ENCODE results near the gene ACP4. TPM values are rescaled to one million over a fixed set of nuclear protein-coding genes. Genes with fewer than 3 reads are reported as not detected.

ACP4 gene
- total and polyA plus RNA-seq, 5 donors from 2014 or later, result not detected

GRCh38 chr19:50784710-50785109 is 5.5 kb upstream of the ACP4 start:
- Histone ChIP-seq H3K9me3 (ENCODE audit: control insufficient read depth in 2 of 2, low read length in 2 of 2) (no peaks in the 10 kb centered on the region), H3K36me3 (ENCODE audit: control insufficient read depth, insufficient read depth, low read length) (no peaks in the 10 kb centered on the region), H3K27ac (ENCODE audit: insufficient read depth, low read length, poor library complexity, severe bottlenecking) (no peak overlapping the region), H3K27me3 (ENCODE audit: control insufficient read depth, insufficient read depth, low read length) (peaks cover 3% of the 10 kb centered on the region), H3K4me3 (ENCODE audit: low read depth, low read length) (no peak overlapping the region), H3K4me1 (ENCODE audit: control insufficient read depth, insufficient read depth, low read length, poor library complexity, severe bottlenecking) (peaks cover 7% of the 10 kb centered on the region)
- Mint-ChIP-seq H3K27ac (no peak overlapping the region), H3K9me3 (peaks cover 0 to 5% (median 0%) of the 10 kb centered on the region in 7 donors), H3K36me3 (no peaks in the 10 kb centered on the region), H3K4me1 (peaks cover 2 to 7% (median 6%) of the 10 kb centered on the region in 4 donors), H3K27me3 (peaks cover 30% of the 10 kb centered on the region), H3K4me3 (no peak overlapping the region)
- DNase-seq (no peak), ATAC-seq (ENCODE audit: low read depth in 2 of 2) (no peak)

DNA sequence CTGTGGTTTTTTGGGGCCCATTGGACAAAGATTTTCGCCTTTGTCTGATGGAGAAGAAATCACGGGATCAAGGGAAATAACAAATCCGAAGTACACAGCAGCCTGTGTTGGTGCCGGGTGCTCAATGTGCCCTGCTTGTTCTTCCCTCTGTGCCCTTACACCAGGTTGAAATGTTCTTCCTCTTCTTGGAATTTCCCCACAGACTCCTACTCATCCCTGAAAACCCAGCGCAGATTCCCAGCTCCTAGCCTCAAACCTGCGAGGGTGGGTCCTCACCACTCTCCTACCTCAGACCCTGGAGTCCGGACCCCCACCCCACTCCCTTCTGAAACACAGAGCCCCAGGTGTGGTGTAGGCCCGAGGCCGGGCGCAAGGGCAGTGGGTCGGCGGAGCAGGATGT is 4.9 kb upstream of the ACP4 start:
- H3K4me3 ChIP-seq (ENCODE audit: low read depth, low read length), result no peak overlapping the region
- no peak for ATAC-seq (ENCODE audit: low read depth in 2 of 2)
- peaks cover 27% of the 10 kb centered on the region for H3K27me3 Mint-ChIP-seq
- H3K9me3 Mint-ChIP-seq, result peaks cover 0 to 5% (median 0%) of the 10 kb centered on the region in 7 donors
- H3K27ac ChIP-seq (ENCODE audit: insufficient read depth, low read length, poor library complexity, severe bottlenecking), result no peak overlapping the region
- H3K36me3 Mint-ChIP-seq, result no peaks in the 10 kb centered on the region
- no peak overlapping the region for H3K27ac Mint-ChIP-seq
- H3K4me3 Mint-ChIP-seq, result no peak overlapping the region
- no peaks in the 10 kb centered on the region for H3K27me3 ChIP-seq (ENCODE audit: control insufficient read depth, insufficient read depth, low read length)
- peaks cover 2 to 7% (median 6%) of the 10 kb centered on the region in 4 donors for H3K4me1 Mint-ChIP-seq
- H3K4me1 ChIP-seq (ENCODE audit: control insufficient read depth, insufficient read depth, low read length, poor library complexity, severe bottlenecking), result peaks cover 7% of the 10 kb centered on the region
- no peaks in the 10 kb centered on the region for H3K36me3 ChIP-seq (ENCODE audit: control insufficient read depth, insufficient read depth, low read length)
- DNase-seq, result no peak
- H3K9me3 ChIP-seq (ENCODE audit: control insufficient read depth in 2 of 2, low read length in 2 of 2), result no peaks in the 10 kb centered on the region

DNA sequence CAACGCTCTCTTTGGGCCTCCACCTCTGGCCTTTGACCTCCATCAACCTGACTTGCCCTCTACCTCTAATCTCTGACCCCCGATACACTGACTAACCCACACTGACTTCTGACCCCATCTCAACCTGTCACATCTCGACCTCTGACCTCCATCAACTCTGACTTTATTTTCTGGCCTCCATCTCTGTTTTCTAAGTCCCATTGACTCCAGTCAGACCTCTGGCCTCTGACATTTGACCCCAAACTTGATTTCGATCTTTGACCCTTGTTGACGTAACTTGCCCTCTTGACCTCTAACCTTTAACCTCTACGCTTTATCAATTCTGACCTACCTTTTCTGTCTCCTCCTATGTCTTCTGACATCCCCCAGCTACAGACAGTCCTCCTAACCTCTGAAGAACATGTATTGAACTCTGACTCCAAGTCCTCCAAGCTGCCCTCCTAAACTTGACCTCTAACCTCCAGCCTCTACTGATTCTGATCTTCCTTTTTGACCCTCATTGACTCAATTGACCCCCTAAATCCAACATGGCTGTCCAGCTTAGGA is 780 bp downstream of the ACP4 start:
- H3K4me1 ChIP-seq (ENCODE audit: control insufficient read depth, insufficient read depth, low read length, poor library complexity, severe bottlenecking), result peaks cover 4% of the 10 kb centered on the region
- DNase-seq (no peak), ATAC-seq (ENCODE audit: low read depth in 2 of 2) (no peak)
- no peaks in the 10 kb centered on the region for H3K27me3 ChIP-seq (ENCODE audit: control insufficient read depth, insufficient read depth, low read length)
- H3K27me3 Mint-ChIP-seq, result no peaks in the 10 kb centered on the region
- peak overlapping the region in 1 of 3 donors; percentile 89 for H3K27ac Mint-ChIP-seq
- no peak overlapping the region for H3K4me3 ChIP-seq (ENCODE audit: low read depth, low read length)
- no peak overlapping the region for H3K4me3 Mint-ChIP-seq
- no peaks in the 10 kb centered on the region for H3K36me3 Mint-ChIP-seq
- no peaks in the 10 kb centered on the region for H3K9me3 Mint-ChIP-seq
- no peaks in the 10 kb centered on the region for H3K9me3 ChIP-seq (ENCODE audit: control insufficient read depth in 2 of 2, low read length in 2 of 2)
- H3K4me1 Mint-ChIP-seq, result peaks cover 0 to 13% (median 3%) of the 10 kb centered on the region in 4 donors
- H3K36me3 ChIP-seq (ENCODE audit: control insufficient read depth, insufficient read depth, low read length), result no peaks in the 10 kb centered on the region
- no peak overlapping the region for H3K27ac ChIP-seq (ENCODE audit: insufficient read depth, low read length, poor library complexity, severe bottlenecking)

GRCh38 chr19:50791594-50792271 is 1.5 kb downstream of the ACP4 start:
- ATAC-seq (ENCODE audit: low read depth in 2 of 2) (no peak), DNase-seq (no peak)
- H3K4me3 ChIP-seq (ENCODE audit: low read depth, low read length), result no peak overlapping the region
- H3K27me3 ChIP-seq (ENCODE audit: control insufficient read depth, insufficient read depth, low read length), result no peaks in the 10 kb centered on the region
- Mint-ChIP-seq H3K27me3 (no peaks in the 10 kb centered on the region), H3K4me3 (peak overlapping the region in 1 of 4 donors; percentile 57), H3K9me3 (no peaks in the 10 kb centered on the region), H3K4me1 (peaks cover 0 to 13% (median 3%) of the 10 kb centered on the region in 4 donors), H3K27ac (no peak overlapping the region), H3K36me3 (no peaks in the 10 kb centered on the region)
- no peaks in the 10 kb centered on the region for H3K9me3 ChIP-seq (ENCODE audit: control insufficient read depth in 2 of 2, low read length in 2 of 2)
- H3K4me1 ChIP-seq (ENCODE audit: control insufficient read depth, insufficient read depth, low read length, poor library complexity, severe bottlenecking), result peaks cover 4% of the 10 kb centered on the region
- H3K36me3 ChIP-seq (ENCODE audit: control insufficient read depth, insufficient read depth, low read length), result peaks cover under 1% of the 10 kb centered on the region
- H3K27ac ChIP-seq (ENCODE audit: insufficient read depth, low read length, poor library complexity, severe bottlenecking), result no peak overlapping the region

GRCh38 chr19:50792272-50793250 is 2.3 kb downstream of the ACP4 start:
- Histone ChIP-seq H3K4me3 (ENCODE audit: low read depth, low read length) (no peak overlapping the region), H3K36me3 (ENCODE audit: control insufficient read depth, insufficient read depth, low read length) (peaks cover 8% of the 10 kb centered on the region), H3K27me3 (ENCODE audit: control insufficient read depth, insufficient read depth, low read length) (no peaks in the 10 kb centered on the region), H3K9me3 (ENCODE audit: control insufficient read depth in 2 of 2, low read length in 2 of 2) (no peaks in the 10 kb centered on the region), H3K27ac (ENCODE audit: insufficient read depth, low read length, poor library complexity, severe bottlenecking) (no peak overlapping the region), H3K4me1 (ENCODE audit: control insufficient read depth, insufficient read depth, low read length, poor library complexity, severe bottlenecking) (peaks cover 4% of the 10 kb centered on the region)
- peak overlapping the region in 1 of 4 donors; percentile 7 for H3K4me3 Mint-ChIP-seq
- no peak for DNase-seq
- peaks cover 0 to 13% (median 3%) of the 10 kb centered on the region in 4 donors for H3K4me1 Mint-ChIP-seq
- no peak for ATAC-seq (ENCODE audit: low read depth in 2 of 2)
- no peak overlapping the region for H3K27ac Mint-ChIP-seq
- H3K9me3 Mint-ChIP-seq, result no peaks in the 10 kb centered on the region
- no peaks in the 10 kb centered on the region for H3K27me3 Mint-ChIP-seq
- H3K36me3 Mint-ChIP-seq, result no peaks in the 10 kb centered on the region

GRCh38 chr19:50793558-50794065 is 3.4 kb downstream of the ACP4 start:
- no peak overlapping the region for H3K27ac ChIP-seq (ENCODE audit: insufficient read depth, low read length, poor library complexity, severe bottlenecking)
- no peak for DNase-seq
- peaks cover 19% of the 10 kb centered on the region for H3K36me3 ChIP-seq (ENCODE audit: control insufficient read depth, insufficient read depth, low read length)
- Mint-ChIP-seq H3K9me3 (no peaks in the 10 kb centered on the region), H3K4me3 (no peak overlapping the region), H3K27ac (no peak overlapping the region), H3K4me1 (peaks cover 0 to 13% (median 3%) of the 10 kb centered on the region in 4 donors), H3K36me3 (no peaks in the 10 kb centered on the region), H3K27me3 (no peaks in the 10 kb centered on the region)
- no peak for ATAC-seq (ENCODE audit: low read depth in 2 of 2)
- no peak overlapping the region for H3K4me3 ChIP-seq (ENCODE audit: low read depth, low read length)
- H3K9me3 ChIP-seq (ENCODE audit: control insufficient read depth in 2 of 2, low read length in 2 of 2), result no peaks in the 10 kb centered on the region
- H3K4me1 ChIP-seq (ENCODE audit: control insufficient read depth, insufficient read depth, low read length, poor library complexity, severe bottlenecking), result peaks cover 4% of the 10 kb centered on the region
- H3K27me3 ChIP-seq (ENCODE audit: control insufficient read depth, insufficient read depth, low read length), result no peaks in the 10 kb centered on the region

GRCh38 chr19:50794074-50794875 is 4.1 kb downstream of the ACP4 start:
- H3K4me3 Mint-ChIP-seq, result no peak overlapping the region
- ATAC-seq (ENCODE audit: low read depth in 2 of 2), result peak in 1 of 2 donors; percentile 26
- H3K27ac ChIP-seq (ENCODE audit: insufficient read depth, low read length, poor library complexity, severe bottlenecking), result no peak overlapping the region

More at GRCh38 chr19:50794074-50794875, 4.1 kb downstream of the ACP4 start:
- Mint-ChIP-seq H3K4me1 (peaks cover 0 to 13% (median 3%) of the 10 kb centered on the region in 4 donors), H3K27ac (peak overlapping the region in 1 of 3 donors; percentile 83), H3K9me3 (no peaks in the 10 kb centered on the region), H3K36me3 (no peaks in the 10 kb centered on the region), H3K27me3 (no peaks in the 10 kb centered on the region)
- Histone ChIP-seq H3K9me3 (ENCODE audit: control insufficient read depth in 2 of 2, low read length in 2 of 2) (no peaks in the 10 kb centered on the region), H3K4me3 (ENCODE audit: low read depth, low read length) (no peak overlapping the region), H3K4me1 (ENCODE audit: control insufficient read depth, insufficient read depth, low read length, poor library complexity, severe bottlenecking) (peaks cover 4% of the 10 kb centered on the region), H3K27me3 (ENCODE audit: control insufficient read depth, insufficient read depth, low read length) (no peaks in the 10 kb centered on the region), H3K36me3 (ENCODE audit: control insufficient read depth, insufficient read depth, low read length) (peaks cover 22% of the 10 kb centered on the region)
- DNase-seq, result peak in 1 of 3 donors; percentile 27
